Activated CD4-positive, alpha-beta T cell treated with anti-CD3 and anti-CD28 coated beads, Interleukin-2, amount 10 ng/mL, durations not matched to agents 24 days and 14 days (primary cell): ENCODE measurements around the gene PRKG1. TPM values are rescaled to one million over a fixed set of nuclear protein-coding genes. Genes with fewer than 3 reads are reported as not detected.

Source experiments
- DNase-seq: peaks from one replicate; pipeline ENCODE4 v3.0.0; 2022
- H3K27ac Mint-ChIP-seq: one replicate; pipeline ENCODE4 v1.8.0; 2022; ENCODE audit warnings: mild to moderate bottlenecking, mixed read lengths
- H3K27me3 Mint-ChIP-seq: one replicate; pipeline ENCODE4 v1.8.0; 2022; ENCODE audit warnings: mixed read lengths
- H3K36me3 Mint-ChIP-seq: one replicate; pipeline ENCODE4 v1.8.0; 2022; ENCODE audit warnings: low read depth, mild to moderate bottlenecking, mixed read lengths
- H3K4me1 Mint-ChIP-seq: one replicate; pipeline ENCODE4 v1.8.0; 2021; ENCODE audit warnings: mixed read lengths
- H3K4me3 Mint-ChIP-seq: one replicate; pipeline ENCODE4 v1.8.0; 2022; ENCODE audit warnings: mild to moderate bottlenecking, moderate library complexity, mixed read lengths
- H3K9me3 Mint-ChIP-seq: one replicate; pipeline ENCODE4 v1.8.0; 2021; ENCODE audit warnings: mixed read lengths
- intact Hi-C: fragments of 100-400 bp; cut with micrococcal nuclease; formaldehyde crosslinking; loops from one replicate; pipeline ENCODE4 v1.15.1; 2023
- total RNA-seq: library from RNA; stranded (reverse); gene quantifications from 2 replicates; pipeline ENCODE4 v1.2.3, GENCODE V29; 2022

Gene PRKG1
- total RNA-seq, 1 donor from 2014 or later, result not detected

- H3K36me3 Mint-ChIP-seq, result no peaks in the 10 kb centered on the region
- no peak for DNase-seq
- no peaks in the 10 kb centered on the region for H3K9me3 Mint-ChIP-seq
- H3K27ac Mint-ChIP-seq, result no peak overlapping the region
- intact Hi-C loops, result no loop called here
- H3K4me1 Mint-ChIP-seq, result no peaks in the 10 kb centered on the region
- no peaks in the 10 kb centered on the region for H3K27me3 Mint-ChIP-seq
- H3K4me3 Mint-ChIP-seq, result no peak overlapping the region
Measured at GRCh38 chr10:52331638-52332364, 1257.5 kb downstream of the PRKG1 start.

GRCh38 chr10:52332815-52333214 is 1258.5 kb downstream of the PRKG1 start:
- no peaks in the 10 kb centered on the region for H3K4me1 Mint-ChIP-seq
- no peak for DNase-seq
- no peak overlapping the region for H3K4me3 Mint-ChIP-seq
- H3K27ac Mint-ChIP-seq, result no peak overlapping the region
- intact Hi-C loops, result no loop called here
- no peaks in the 10 kb centered on the region for H3K36me3 Mint-ChIP-seq
- no peaks in the 10 kb centered on the region for H3K9me3 Mint-ChIP-seq
- no peaks in the 10 kb centered on the region for H3K27me3 Mint-ChIP-seq

- Mint-ChIP-seq H3K27me3 (no peaks in the 10 kb centered on the region), H3K27ac (no peak overlapping the region)
- intact Hi-C loops, result no loop called here
Measured at GRCh38 chr10:52334595-52334994, 1260.3 kb downstream of the PRKG1 start.

GRCh38 chr10:52335665-52336064 is 1261.4 kb downstream of the PRKG1 start:
- H3K4me1 Mint-ChIP-seq, result no peaks in the 10 kb centered on the region
- intact Hi-C loops, result no loop called here

More at GRCh38 chr10:52334595-52334994, 1260.3 kb downstream of the PRKG1 start:
- Mint-ChIP-seq H3K4me3 (no peak overlapping the region), H3K9me3 (no peaks in the 10 kb centered on the region), H3K4me1 (no peaks in the 10 kb centered on the region), H3K36me3 (no peaks in the 10 kb centered on the region)
- no peak for DNase-seq

GRCh38 chr10:52337225-52337624 is 1262.9 kb downstream of the PRKG1 start:
- no peaks in the 10 kb centered on the region for H3K27me3 Mint-ChIP-seq
- H3K36me3 Mint-ChIP-seq, result no peaks in the 10 kb centered on the region

More at GRCh38 chr10:52335665-52336064, 1261.4 kb downstream of the PRKG1 start:
- no peak for DNase-seq
- H3K9me3 Mint-ChIP-seq, result no peaks in the 10 kb centered on the region
- H3K4me3 Mint-ChIP-seq, result no peak overlapping the region
- no peaks in the 10 kb centered on the region for H3K36me3 Mint-ChIP-seq
- H3K27me3 Mint-ChIP-seq, result no peaks in the 10 kb centered on the region
- no peak overlapping the region for H3K27ac Mint-ChIP-seq

GRCh38 chr10:52343439-52343838 is 1269.2 kb downstream of the PRKG1 start:
- intact Hi-C loops, result no loop called here
- no peaks in the 10 kb centered on the region for H3K36me3 Mint-ChIP-seq
- no peak overlapping the region for H3K27ac Mint-ChIP-seq
- no peaks in the 10 kb centered on the region for H3K27me3 Mint-ChIP-seq
- H3K4me3 Mint-ChIP-seq, result no peak overlapping the region
- H3K9me3 Mint-ChIP-seq, result no peaks in the 10 kb centered on the region
- H3K4me1 Mint-ChIP-seq, result no peaks in the 10 kb centered on the region
- no peak for DNase-seq

More at GRCh38 chr10:52337225-52337624, 1262.9 kb downstream of the PRKG1 start:
- Mint-ChIP-seq H3K4me3 (no peak overlapping the region), H3K4me1 (no peaks in the 10 kb centered on the region), H3K9me3 (no peaks in the 10 kb centered on the region), H3K27ac (no peak overlapping the region)
- DNase-seq, result no peak
- intact Hi-C loops, result no loop called here

GRCh38 chr10:52346394-52347326 is 1272.4 kb downstream of the PRKG1 start:
- Mint-ChIP-seq H3K9me3 (no peaks in the 10 kb centered on the region), H3K4me3 (no peak overlapping the region), H3K27ac (no peak overlapping the region), H3K27me3 (no peaks in the 10 kb centered on the region), H3K36me3 (no peaks in the 10 kb centered on the region), H3K4me1 (no peaks in the 10 kb centered on the region)
- DNase-seq, result no peak
- intact Hi-C loops, result no loop called here

GRCh38 chr10:52347327-52347667 is 1273.0 kb downstream of the PRKG1 start:
- H3K4me1 Mint-ChIP-seq, result no peaks in the 10 kb centered on the region
- H3K36me3 Mint-ChIP-seq, result no peaks in the 10 kb centered on the region
- H3K4me3 Mint-ChIP-seq, result no peak overlapping the region
- intact Hi-C loops, result no loop called here
- no peaks in the 10 kb centered on the region for H3K9me3 Mint-ChIP-seq
- no peaks in the 10 kb centered on the region for H3K27me3 Mint-ChIP-seq
- H3K27ac Mint-ChIP-seq, result no peak overlapping the region
- no peak for DNase-seq

Other genes starting within 250 kb of the PRKG1 start
- not detected in 2 replicates for gene A1CF, start 188.9 kb upstream of the PRKG1 start, total RNA-seq